NCI-H1048 (cell line): ENCODE results near the gene SMDT1.
"Not testable (repeated sequence)": the region's sequence is repeated elsewhere in the genome, so short reads cannot be mapped to it uniquely, and the experiment has no call there.

ENCODE experiments used
- DNase-seq: peaks from one replicate; lab custom pipeline; 2025; lab: John Stamatoyannopoulos, UW

Gene SMDT1

GRCh38 chr22:42111798-42112197, 32.3 kb downstream of the SMDT1 start:
- DNase-seq, result no peak

GRCh38 chr22:42112793-42113192, 33.3 kb downstream of the SMDT1 start:
- DNase-seq, result not testable (repeated sequence)

- DNase-seq, result no peak
Measured at GRCh38 chr22:42114721-42115120, 35.2 kb downstream of the SMDT1 start.

GRCh38 chr22:42115420-42115830, 35.9 kb downstream of the SMDT1 start:
- DNase-seq, result not testable (repeated sequence)

- DNase-seq, result no peak
Measured at GRCh38 chr22:42116848-42117424, 37.4 kb downstream of the SMDT1 start.

GRCh38 chr22:42120231-42121021, 40.9 kb downstream of the SMDT1 start:
- not testable (repeated sequence) for DNase-seq

GRCh38 chr22:42123529-42123928, 44.0 kb downstream of the SMDT1 start:
- not testable (repeated sequence) for DNase-seq

GRCh38 chr22:42127606-42128005, 48.1 kb downstream of the SMDT1 start:
- no peak for DNase-seq

GRCh38 chr22:42128007-42128406, 48.5 kb downstream of the SMDT1 start:
- not testable (repeated sequence) for DNase-seq

GRCh38 chr22:42128776-42129694, 49.5 kb downstream of the SMDT1 start:
- not testable (repeated sequence) for DNase-seq

- not testable (repeated sequence) for DNase-seq
Measured at GRCh38 chr22:42130182-42130581, 50.7 kb downstream of the SMDT1 start.

- not testable (repeated sequence) for DNase-seq
Measured at GRCh38 chr22:42130639-42131431, 51.3 kb downstream of the SMDT1 start, which contains the start of gene CYP2D6. Gene CYP2D6 (minus strand): TSS chr22:42130810. CDS start chr22:42130791, 19 bp downstream.

- DNase-seq, result no peak
Measured at GRCh38 chr22:42131562-42131961, 52.1 kb downstream of the SMDT1 start.

- DNase-seq, result no peak
Measured at GRCh38 chr22:42132457-42132856, 53.0 kb downstream of the SMDT1 start.
